Airway epithelial cell (primary cell): ENCODE data around the gene MFSD2A. TPM values are rescaled to one million over a fixed set of nuclear protein-coding genes. Genes with fewer than 3 reads are reported as not detected.

ENCODE experiments used
- total RNA-seq: library from RNA; depleted of rRNA; stranded (reverse); fragments of >200 nt; gene quantifications from 2 replicates; pipeline ENCODE4 v1.2.3, GENCODE V29; 2015

MFSD2A gene
- 23.6 and 30.8 TPM in 2 replicates for total RNA-seq

GRCh38 chr1:39954870-39955546 lies at the start of gene MFSD2A:
Gene MFSD2A, plus strand, starts transcription at chr1:39955145. Its CDS starts 148 bp downstream, at chr1:39955293.

Other genes starting within 250 kb of the MFSD2A start
- gene PPIE, start 216.3 kb upstream of the MFSD2A start, total RNA-seq = 40.1 and 45.6 TPM in 2 replicates
- 1.1 and 1.2 TPM in 2 replicates for gene OXCT2, start 183.8 kb upstream of the MFSD2A start, total RNA-seq
- gene BMP8B, start 166.3 kb upstream of the MFSD2A start, total RNA-seq = under 0.01 and 0.07 TPM in 2 replicates
- 20.1 and 23.8 TPM in 2 replicates for gene TRIT1, start 71.6 kb upstream of the MFSD2A start, total RNA-seq
- 9.7 and 12.2 TPM in 2 replicates for gene MYCL, start 53.2 kb upstream of the MFSD2A start, total RNA-seq
- 328 and 376 TPM in 2 replicates for gene CAP1, start 85.6 kb downstream of the MFSD2A start, total RNA-seq
- gene PPT1, start 142.1 kb downstream of the MFSD2A start, total RNA-seq = 41.7 and 42.4 TPM in 2 replicates
- gene RLF, start 206.2 kb downstream of the MFSD2A start, total RNA-seq = 11.6 and 13.7 TPM in 2 replicates